T-helper 1 cell treated with Interleukin-12 subunit alpha and Interleukin-12 subunit beta and Interleukin-4 antibody, amounts not matched to agents 30 ng/mL and 1 ng/mL, for 36 hours (primary cell): ENCODE results near the gene MALRD1. TPM values are rescaled to one million over a fixed set of nuclear protein-coding genes. Genes with fewer than 3 reads are reported as not detected.
"Not testable (repeated sequence)": the region's sequence is repeated elsewhere in the genome, so short reads cannot be mapped to it uniquely, and the experiment has no call there.

ENCODE experiments used
- intact Hi-C: fragments of 100-400 bp; cut with micrococcal nuclease; formaldehyde crosslinking; loops from one replicate; pipeline ENCODE4 v1.15.1; 2024
- total RNA-seq: library from RNA; stranded (reverse); gene quantifications from 2 replicates; pipeline ENCODE4 v1.2.3, GENCODE V29; 2022

The MALRD1 gene
- total RNA-seq, 1 donor from 2014 or later, result not detected

- intact Hi-C loops, result not testable (repeated sequence)
These were observed 721.2 kb downstream of the MALRD1 start for GRCh38 chr10:19769826-19770225.

- intact Hi-C loops, result no loop called here
These were observed 724.4 kb downstream of the MALRD1 start for GRCh38 chr10:19772972-19773371.

GRCh38 chr10:19775296-19775695 lies 726.7 kb downstream of the MALRD1 start:
- intact Hi-C loops, result no loop called here

- intact Hi-C loops, result no loop called here
These were observed 729.2 kb downstream of the MALRD1 start for GRCh38 chr10:19777806-19778205.

GRCh38 chr10:19778996-19779395 lies 730.4 kb downstream of the MALRD1 start:
- intact Hi-C loops, result no loop called here

GRCh38 chr10:19782430-19783089 lies 734.0 kb downstream of the MALRD1 start:
- intact Hi-C loops, result no loop called here

GRCh38 chr10:19783721-19784120 lies 735.1 kb downstream of the MALRD1 start:
- intact Hi-C loops, result no loop called here
